ENCODE data around the gene MTSS2. TPM values are rescaled to one million over a fixed set of nuclear protein-coding genes. Genes with fewer than 3 reads are reported as not detected.

The MTSS2 gene, protein sequence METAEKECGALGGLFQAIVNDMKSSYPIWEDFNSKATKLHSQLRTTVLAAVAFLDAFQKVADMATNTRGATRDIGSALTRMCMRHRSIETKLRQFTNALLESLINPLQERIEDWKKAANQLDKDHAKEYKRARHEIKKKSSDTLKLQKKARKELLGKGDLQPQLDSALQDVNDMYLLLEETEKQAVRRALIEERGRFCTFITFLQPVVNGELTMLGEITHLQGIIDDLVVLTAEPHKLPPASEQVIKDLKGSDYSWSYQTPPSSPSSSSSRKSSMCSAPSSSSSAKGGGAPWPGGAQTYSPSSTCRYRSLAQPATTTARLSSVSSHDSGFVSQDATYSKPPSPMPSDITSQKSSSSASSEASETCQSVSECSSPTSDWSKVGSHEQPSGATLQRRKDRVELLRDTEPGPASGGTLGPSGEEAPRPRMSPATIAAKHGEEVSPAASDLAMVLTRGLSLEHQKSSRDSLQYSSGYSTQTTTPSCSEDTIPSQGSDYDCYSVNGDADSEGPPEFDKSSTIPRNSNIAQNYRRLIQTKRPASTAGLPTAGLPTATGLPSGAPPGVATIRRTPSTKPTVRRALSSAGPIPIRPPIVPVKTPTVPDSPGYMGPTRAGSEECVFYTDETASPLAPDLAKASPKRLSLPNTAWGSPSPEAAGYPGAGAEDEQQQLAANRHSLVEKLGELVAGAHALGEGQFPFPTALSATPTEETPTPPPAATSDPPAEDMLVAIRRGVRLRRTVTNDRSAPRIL
- 10 to 100 TPM; 57.3 to 58.5 TPM for total RNA-seq

DNA sequence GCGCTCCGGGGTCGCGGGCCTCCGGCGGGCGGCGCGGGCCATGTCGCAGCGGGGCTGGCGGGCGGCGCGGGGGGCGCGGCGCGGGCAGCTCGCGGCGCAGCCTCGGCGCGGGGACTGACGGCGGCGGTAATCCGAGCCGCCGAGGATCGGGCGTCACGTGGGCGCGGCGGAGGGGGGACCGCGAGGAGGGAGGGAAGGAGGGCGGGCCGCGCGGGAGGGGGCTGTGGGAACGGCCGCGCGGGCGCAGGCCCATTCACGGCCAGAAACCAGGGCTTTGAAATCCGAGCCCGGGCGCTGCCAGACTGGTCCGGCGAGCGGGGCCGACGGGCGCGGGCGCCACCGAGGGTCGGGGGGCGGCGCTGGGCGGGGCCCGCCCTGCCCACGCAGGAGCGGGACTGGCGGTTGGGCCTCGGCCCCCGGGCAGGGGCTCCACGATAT, at the start of gene MTSS2:
Gene MTSS2, minus strand, starts transcription at position 116 of the 438 bp plus-strand sequence. CDS start 262 bp downstream, outside the sequence.
- peak within 1 kb of the TSS; percentile 83 for H3K4me3 ChIP-seq
- H3K36me3 ChIP-seq = no peaks in the 10 kb centered on the region
- peak; percentile 54 for ATAC-seq (ENCODE audit: insufficient number of reproducible peaks, low FRiP score, low read depth)
- peak within 1 kb of the TSS; percentile 97 to 100 for H3K27ac ChIP-seq
- TF ChIP-seq, protein P1, sequence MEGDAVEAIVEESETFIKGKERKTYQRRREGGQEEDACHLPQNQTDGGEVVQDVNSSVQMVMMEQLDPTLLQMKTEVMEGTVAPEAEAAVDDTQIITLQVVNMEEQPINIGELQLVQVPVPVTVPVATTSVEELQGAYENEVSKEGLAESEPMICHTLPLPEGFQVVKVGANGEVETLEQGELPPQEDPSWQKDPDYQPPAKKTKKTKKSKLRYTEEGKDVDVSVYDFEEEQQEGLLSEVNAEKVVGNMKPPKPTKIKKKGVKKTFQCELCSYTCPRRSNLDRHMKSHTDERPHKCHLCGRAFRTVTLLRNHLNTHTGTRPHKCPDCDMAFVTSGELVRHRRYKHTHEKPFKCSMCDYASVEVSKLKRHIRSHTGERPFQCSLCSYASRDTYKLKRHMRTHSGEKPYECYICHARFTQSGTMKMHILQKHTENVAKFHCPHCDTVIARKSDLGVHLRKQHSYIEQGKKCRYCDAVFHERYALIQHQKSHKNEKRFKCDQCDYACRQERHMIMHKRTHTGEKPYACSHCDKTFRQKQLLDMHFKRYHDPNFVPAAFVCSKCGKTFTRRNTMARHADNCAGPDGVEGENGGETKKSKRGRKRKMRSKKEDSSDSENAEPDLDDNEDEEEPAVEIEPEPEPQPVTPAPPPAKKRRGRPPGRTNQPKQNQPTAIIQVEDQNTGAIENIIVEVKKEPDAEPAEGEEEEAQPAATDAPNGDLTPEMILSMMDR (IDR thresholded peaks at IDR 0.05) = no peak
- no peaks in the 10 kb centered on the region for H3K27me3 ChIP-seq (replicated peaks; ENCODE audit: insufficient read depth)
- no peaks in the 10 kb centered on the region for H3K9me3 ChIP-seq
- H3K4me1 ChIP-seq (ENCODE audit: control insufficient read depth in 1 of 2, low read depth in 2 of 2) = peaks cover 55 to 87% of the 10 kb centered on the region in 2 donors
- peak; percentile 55 for DNase-seq (ENCODE audit: low spot score)

DNA sequence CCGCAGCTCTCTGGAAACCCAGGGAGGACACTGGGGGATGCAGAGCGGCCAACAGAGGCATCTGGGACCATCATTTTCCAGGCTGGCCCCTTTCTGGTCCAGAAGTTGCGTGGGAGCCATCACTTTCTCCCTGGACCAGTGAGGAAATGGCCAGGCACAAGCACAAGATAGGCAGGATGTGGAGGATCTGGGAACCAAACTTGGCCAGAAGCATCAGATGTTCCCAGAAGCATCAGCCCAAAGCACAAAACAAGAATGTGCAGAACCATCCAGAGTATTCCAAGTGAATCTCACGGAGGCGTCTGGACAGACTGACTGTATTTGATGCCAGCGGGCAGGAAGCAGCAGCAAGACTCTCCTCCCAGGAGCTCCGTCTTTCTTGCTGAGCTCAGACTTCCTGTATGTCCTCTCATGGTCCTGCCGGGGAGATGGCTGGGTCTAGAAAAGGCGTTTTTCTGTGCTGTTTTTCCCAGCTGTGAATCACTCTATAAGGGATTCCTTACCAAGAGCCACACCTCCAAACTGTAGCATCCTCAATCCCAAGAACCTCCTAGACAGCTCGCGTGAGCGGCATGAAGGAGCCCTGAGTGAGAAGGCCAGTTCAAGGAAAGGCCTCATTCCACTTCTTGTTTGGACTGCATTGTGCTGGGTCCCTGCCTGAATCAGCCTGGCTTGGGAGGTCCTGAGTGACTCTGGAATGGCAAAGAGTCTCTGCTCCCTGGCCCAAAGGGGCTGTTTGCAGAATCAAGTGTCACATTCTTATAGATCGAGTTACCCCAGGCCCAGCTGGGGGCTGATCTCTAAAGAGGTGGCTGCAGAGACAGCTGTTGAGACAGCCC, 49.5 kb upstream of the MTSS2 start:
- H3K36me3 ChIP-seq = no peaks in the 10 kb centered on the region
- H3K4me3 ChIP-seq = no peak overlapping the region
- H3K27ac ChIP-seq = peak overlapping the region; percentile 82 to 86
- no peaks in the 10 kb centered on the region for H3K9me3 ChIP-seq
- TF ChIP-seq, protein P1 (IDR thresholded peaks at IDR 0.05) = no peak
- H3K27me3 ChIP-seq (replicated peaks; ENCODE audit: insufficient read depth) = no peaks in the 10 kb centered on the region
- ATAC-seq (ENCODE audit: insufficient number of reproducible peaks, low FRiP score, low read depth) (no peak), DNase-seq (ENCODE audit: low spot score) (no peak)
- H3K4me1 ChIP-seq (ENCODE audit: control insufficient read depth in 1 of 2, low read depth in 2 of 2) = peaks cover 20 to 45% of the 10 kb centered on the region in 2 donors

DNA sequence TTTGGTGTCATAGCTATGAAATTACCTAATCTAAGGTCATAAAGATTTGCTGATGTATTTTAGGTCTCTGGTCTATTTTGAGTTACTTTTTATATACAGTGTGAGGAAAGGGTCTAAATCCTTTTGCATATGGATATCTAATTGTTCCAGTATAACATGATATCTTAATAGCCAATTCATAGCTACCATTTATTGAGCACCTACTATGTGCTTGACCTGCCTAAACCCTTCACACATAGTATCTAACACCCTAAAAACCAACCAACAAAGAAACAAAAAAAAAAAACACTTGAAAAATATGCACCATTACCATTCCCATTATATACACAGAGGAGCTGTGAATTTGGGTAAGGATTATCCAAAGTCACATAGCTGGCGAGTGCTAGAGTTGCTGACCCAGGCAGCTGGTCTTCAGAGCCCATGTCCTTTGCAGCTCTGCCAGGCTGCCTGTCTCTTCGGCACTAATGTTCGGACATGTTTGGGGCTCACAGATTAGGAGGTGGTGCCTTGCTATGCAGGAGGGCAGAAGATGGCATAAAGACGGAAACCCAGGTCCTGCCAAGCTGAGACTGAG, 48.8 kb upstream of the MTSS2 start:
- Histone ChIP-seq H3K4me1 (ENCODE audit: control insufficient read depth in 1 of 2, low read depth in 2 of 2) (peaks cover 20 to 45% of the 10 kb centered on the region in 2 donors), H3K9me3 (no peaks in the 10 kb centered on the region), H3K4me3 (no peak overlapping the region), H3K27ac (peak overlapping the region; percentile 82 to 86), H3K36me3 (no peaks in the 10 kb centered on the region), H3K27me3 (replicated peaks; ENCODE audit: insufficient read depth) (no peaks in the 10 kb centered on the region)
- ATAC-seq (ENCODE audit: insufficient number of reproducible peaks, low FRiP score, low read depth) (no peak), DNase-seq (ENCODE audit: low spot score) (no peak)
- TF ChIP-seq, protein P1 (IDR thresholded peaks at IDR 0.05) = no peak

DNA sequence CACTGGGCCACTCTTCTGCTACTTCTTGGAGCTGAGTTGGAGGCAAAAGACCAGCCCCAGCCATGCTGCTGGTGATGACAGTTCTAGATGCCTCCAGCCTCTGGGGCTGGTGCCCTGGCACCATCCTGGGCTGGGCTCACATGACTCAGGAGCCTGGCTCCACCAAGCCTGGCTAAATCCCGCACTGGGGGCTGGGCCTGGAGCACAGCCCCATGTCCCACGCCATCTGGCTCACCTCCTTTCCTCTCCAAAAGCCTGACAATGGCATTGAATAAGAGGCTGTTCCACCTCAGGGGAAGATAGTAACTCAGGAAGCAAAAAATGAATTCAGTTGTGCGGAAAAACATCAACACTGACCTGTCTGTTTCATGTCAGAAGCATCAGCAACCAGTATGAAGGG, 45.1 kb upstream of the MTSS2 start:
- no peak for ATAC-seq (ENCODE audit: insufficient number of reproducible peaks, low FRiP score, low read depth)

More for the DNA sequence above, 45.1 kb upstream of the MTSS2 start:
- no peak overlapping the region for H3K27ac ChIP-seq
- H3K36me3 ChIP-seq = no peaks in the 10 kb centered on the region
- H3K4me1 ChIP-seq (ENCODE audit: control insufficient read depth in 1 of 2, low read depth in 2 of 2) = peaks cover 14 to 32% of the 10 kb centered on the region in 2 donors
- no peak overlapping the region for H3K4me3 ChIP-seq
- no peak for DNase-seq (ENCODE audit: low spot score)
- no peaks in the 10 kb centered on the region for H3K9me3 ChIP-seq
- H3K27me3 ChIP-seq (replicated peaks; ENCODE audit: insufficient read depth) = no peaks in the 10 kb centered on the region
- TF ChIP-seq, protein P1 (IDR thresholded peaks at IDR 0.05) = no peak
